ENCODE data around the gene POLR1C.

POLR1C gene

GRCh38 chr6:43505718-43506117, 11.2 kb upstream of the POLR1C start:
- H3K4me3 ChIP-seq (ENCODE audit: low read depth, low read length), result no peak overlapping the region
- no peak overlapping the region for H3K27ac ChIP-seq
- no peak for DNase-seq
- in situ Hi-C loops (cut with HindIII; ENCODE audit: low pct_ligation_motif_present, low sequenced_read_pairs), result no loop called here
- peaks cover 20% of the 10 kb centered on the region for H3K36me3 ChIP-seq (replicated peaks)
- H3K27me3 ChIP-seq (replicated peaks), result no peaks in the 10 kb centered on the region
- TF ChIP-seq CTCF (IDR thresholded peaks at IDR 0.05; ENCODE audit: low read depth, low read length, missing control alignments), result no peak

- in situ Hi-C loops (cut with HindIII; ENCODE audit: low pct_ligation_motif_present, low sequenced_read_pairs), result no loop called here
- DNase-seq, result no peak
- no peaks in the 10 kb centered on the region for H3K27me3 ChIP-seq (replicated peaks)
- H3K4me3 ChIP-seq (ENCODE audit: low read depth, low read length), result no peak overlapping the region
- H3K36me3 ChIP-seq (replicated peaks), result peaks cover 22% of the 10 kb centered on the region
- H3K27ac ChIP-seq, result no peak overlapping the region
- no peak for TF ChIP-seq CTCF (IDR thresholded peaks at IDR 0.05; ENCODE audit: low read depth, low read length, missing control alignments)
These were observed 10.7 kb upstream of the POLR1C start for GRCh38 chr6:43506171-43506570.

GRCh38 chr6:43506667-43507471, 10.0 kb upstream of the POLR1C start:
- H3K27ac ChIP-seq, result no peak overlapping the region
- H3K27me3 ChIP-seq (replicated peaks), result no peaks in the 10 kb centered on the region
- no peak overlapping the region for H3K4me3 ChIP-seq (ENCODE audit: low read depth, low read length)
- in situ Hi-C loops (cut with HindIII; ENCODE audit: low pct_ligation_motif_present, low sequenced_read_pairs), result no loop called here
- peaks cover 29% of the 10 kb centered on the region for H3K36me3 ChIP-seq (replicated peaks)
- peak; percentile 78 for DNase-seq
- peak; percentile 96 for TF ChIP-seq CTCF (IDR thresholded peaks at IDR 0.05; ENCODE audit: low read depth, low read length, missing control alignments)

GRCh38 chr6:43508481-43509141, 8.3 kb upstream of the POLR1C start:
- Histone ChIP-seq H3K27me3 (replicated peaks) (no peaks in the 10 kb centered on the region), H3K36me3 (replicated peaks) (peaks cover 36% of the 10 kb centered on the region)
- no peak for TF ChIP-seq CTCF (IDR thresholded peaks at IDR 0.05; ENCODE audit: low read depth, low read length, missing control alignments)

GRCh38 chr6:43509142-43509983, 7.5 kb upstream of the POLR1C start:
- Histone ChIP-seq H3K27me3 (replicated peaks) (no peaks in the 10 kb centered on the region), H3K27ac (no peak overlapping the region), H3K4me3 (ENCODE audit: low read depth, low read length) (peak overlapping the region; percentile 58), H3K36me3 (replicated peaks) (peaks cover 39% of the 10 kb centered on the region)
- TF ChIP-seq CTCF (IDR thresholded peaks at IDR 0.05; ENCODE audit: low read depth, low read length, missing control alignments), result peak; percentile 1
- no peak for DNase-seq
- in situ Hi-C loops (cut with HindIII; ENCODE audit: low pct_ligation_motif_present, low sequenced_read_pairs), result no loop called here

More at GRCh38 chr6:43508481-43509141, 8.3 kb upstream of the POLR1C start:
- H3K27ac ChIP-seq, result no peak overlapping the region
- in situ Hi-C loops (cut with HindIII; ENCODE audit: low pct_ligation_motif_present, low sequenced_read_pairs), result no loop called here
- no peak overlapping the region for H3K4me3 ChIP-seq (ENCODE audit: low read depth, low read length)
- DNase-seq, result no peak

All from brain microvascular endothelial cell (primary cell).